NCI-H524 (cell line): ENCODE results near the gene ZNF568.

ENCODE experiments used
- DNase-seq, 2 experiments: peaks; one replicate each; lab custom pipeline; 2025; lab: John Stamatoyannopoulos, UW

The ZNF568 gene

GRCh38 chr19:36915992-36916830 is at the start of gene ZNF568, which contains the start of gene ZNF829:
Gene ZNF568 (plus strand): TSS chr19:36916332. CDS start chr19:36922771, 6,439 bp downstream.
Gene ZNF829 (minus strand): TSS chr19:36916291. CDS start chr19:36915167, 1,124 bp downstream.
- DNase-seq: peak; percentile 89 to 96

- no peak for DNase-seq
These were observed 38.9 kb upstream of the ZNF568 start for GRCh38 chr19:36876993-36877938.

- DNase-seq: no peak
These were observed 24.3 kb upstream of the ZNF568 start for GRCh38 chr19:36891768-36892357.

DNA sequence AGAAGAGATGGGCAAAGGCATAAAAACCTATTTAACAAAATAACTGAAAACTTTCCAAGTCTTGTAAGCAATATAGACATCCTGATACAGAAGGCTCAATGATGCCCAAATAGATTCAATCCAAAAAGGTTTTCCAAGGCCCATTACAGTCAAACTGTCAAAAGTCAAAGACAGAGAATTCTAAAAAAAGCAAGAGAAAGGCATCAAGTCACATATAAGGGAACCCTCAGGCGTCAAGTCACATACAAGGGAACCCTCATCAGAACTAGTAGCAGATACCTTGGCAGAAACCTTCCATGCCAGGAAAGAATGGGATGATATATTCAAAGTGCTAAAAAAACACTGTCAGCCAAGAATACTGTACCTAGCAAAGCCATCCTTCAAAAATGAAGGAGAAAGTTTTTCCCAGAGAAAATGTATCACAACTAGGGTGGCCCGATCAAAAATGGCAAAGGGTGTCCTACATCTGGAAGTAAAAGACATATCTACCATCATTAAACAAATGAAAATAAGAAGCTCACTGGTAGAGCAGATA is 21.2 kb upstream of the ZNF568 start:
- DNase-seq: no peak

DNA sequence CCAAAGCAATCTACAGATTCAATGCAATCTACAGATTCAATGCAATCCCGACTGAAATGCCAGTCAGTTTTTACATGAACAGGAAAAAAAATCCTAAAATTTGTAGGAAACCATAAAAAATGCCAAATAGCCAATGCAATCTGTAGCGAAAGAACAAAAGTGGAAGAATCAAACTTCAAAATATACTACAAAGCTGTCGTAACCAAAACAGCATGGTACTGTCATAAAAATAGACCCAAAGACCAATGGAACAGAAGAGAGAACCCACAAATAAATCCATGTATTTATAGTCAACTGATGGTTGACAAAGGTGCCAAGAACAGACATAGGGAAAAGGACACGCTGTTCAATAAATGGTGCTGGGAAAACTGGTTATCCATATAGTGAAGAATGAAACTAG is 17.7 kb upstream of the ZNF568 start:
- DNase-seq: no peak

- DNase-seq: peak in 1 of 2 experiments; percentile 1
These were observed 859 bp downstream of the ZNF568 start for GRCh38 chr19:36916991-36917390.

DNA sequence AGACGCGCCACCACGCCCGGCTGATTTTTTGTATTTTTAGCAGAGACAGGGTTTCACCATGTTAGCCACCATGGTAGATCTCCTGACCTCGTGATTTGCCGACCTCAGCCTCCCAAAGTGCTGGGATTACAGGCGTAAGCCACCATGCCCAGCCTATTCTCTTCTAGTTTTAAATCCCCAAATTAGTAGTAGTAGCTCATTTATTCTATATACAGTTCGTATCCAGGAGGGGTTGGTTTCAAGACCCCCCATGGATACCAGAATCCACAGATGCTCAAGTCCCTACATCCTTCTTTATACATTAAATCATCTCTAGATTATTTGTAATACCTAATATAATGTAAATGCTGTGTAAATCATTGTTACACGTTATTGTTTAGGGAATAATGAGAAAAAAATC is 2.0 kb downstream of the ZNF568 start:
- no peak for DNase-seq

GRCh38 chr19:36931684-36932083 is 15.6 kb downstream of the ZNF568 start:
- DNase-seq: no peak

DNA sequence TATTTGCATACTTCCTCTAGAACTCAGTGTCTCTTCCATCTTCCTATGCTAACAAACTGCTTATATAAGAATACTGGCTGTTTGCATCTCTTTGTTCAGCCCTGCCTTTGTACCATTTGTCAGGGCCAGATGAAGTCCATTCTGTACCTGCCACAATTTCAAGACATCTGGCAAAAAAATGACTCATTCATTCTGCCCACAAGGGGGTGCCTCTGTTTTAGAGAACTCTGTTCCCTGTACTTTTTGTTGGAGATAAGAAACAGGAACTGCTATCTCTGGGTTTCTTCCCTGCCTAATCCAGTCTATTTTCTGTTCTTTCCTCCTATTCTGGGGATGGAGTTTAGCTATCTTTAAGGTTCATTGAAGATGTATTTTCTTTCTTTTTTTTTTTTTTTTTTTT is 23.0 kb downstream of the ZNF568 start:
- peak in 1 of 2 experiments; percentile 18 for DNase-seq

DNA sequence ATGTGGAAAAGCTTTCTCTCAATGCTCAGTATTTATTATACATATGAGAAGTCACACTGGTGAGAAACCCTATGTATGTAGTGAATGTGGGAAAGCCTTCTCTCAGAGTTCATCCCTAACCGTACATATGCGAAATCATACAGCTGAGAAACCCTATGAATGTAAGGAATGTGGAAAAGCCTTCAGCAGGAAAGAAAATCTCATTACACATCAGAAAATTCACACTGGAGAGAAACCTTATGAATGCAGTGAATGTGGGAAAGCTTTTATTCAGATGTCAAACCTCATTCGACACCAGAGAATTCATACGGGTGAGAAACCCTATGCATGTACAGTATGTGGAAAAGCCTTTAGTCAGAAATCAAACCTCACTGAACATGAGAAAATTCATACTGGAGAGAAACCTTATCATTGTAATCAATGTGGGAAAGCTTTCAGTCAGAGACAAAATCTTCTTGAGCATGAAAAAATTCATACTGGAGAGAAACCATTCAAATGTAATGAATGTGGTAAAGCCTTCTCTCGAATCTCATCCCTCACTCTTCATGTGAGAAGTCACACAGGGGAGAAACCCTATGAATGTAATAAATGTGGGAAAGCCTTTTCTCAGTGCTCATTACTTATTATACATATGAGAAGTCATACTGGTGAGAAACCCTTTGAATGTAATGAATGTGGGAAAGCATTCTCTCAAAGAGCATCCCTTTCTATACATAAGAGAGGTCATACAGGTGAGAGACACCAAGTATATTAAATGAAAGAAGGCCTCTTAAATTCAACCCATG is 34.4 kb downstream of the ZNF568 start:
- DNase-seq: no peak

DNA sequence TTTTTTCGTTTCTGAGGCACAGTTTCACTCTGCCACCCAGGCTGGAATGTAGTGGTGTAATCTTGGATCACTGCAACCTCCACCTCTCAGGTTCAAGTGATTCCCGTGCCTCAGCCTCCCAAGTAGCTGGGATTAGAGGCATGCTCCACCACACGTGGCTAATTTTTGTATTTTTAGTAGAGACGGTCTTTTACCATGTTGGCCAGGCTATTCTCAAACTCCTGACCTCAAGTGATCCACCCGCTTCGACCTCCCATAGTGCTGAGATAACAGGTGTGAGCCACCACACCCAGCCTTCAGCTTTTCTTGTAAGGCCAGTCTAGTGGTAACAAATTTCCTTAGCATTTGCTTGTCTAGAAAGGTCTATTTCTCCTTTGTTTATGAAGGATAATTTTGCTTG is 46.2 kb downstream of the ZNF568 start:
- no peak for DNase-seq

DNA sequence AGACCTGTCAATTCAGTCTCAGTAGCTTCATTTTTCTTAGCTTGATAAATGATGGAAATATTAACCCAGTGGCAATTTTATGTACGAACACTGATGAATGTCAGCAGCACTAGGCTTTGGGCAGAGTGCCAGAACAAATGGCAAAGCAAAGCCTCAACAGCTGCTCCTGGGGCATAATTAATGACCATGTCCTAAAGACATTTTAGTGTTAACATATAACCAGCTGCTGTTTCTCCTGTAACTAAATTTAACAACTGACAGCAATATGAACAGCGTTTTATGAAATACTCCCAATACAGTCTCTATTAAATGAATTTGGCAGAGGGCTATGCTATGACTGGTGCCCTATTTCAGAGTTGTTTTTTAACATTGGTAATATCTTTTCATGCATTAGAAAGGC is 47.1 kb downstream of the ZNF568 start:
- DNase-seq: peak; percentile 79 to 95

DNA sequence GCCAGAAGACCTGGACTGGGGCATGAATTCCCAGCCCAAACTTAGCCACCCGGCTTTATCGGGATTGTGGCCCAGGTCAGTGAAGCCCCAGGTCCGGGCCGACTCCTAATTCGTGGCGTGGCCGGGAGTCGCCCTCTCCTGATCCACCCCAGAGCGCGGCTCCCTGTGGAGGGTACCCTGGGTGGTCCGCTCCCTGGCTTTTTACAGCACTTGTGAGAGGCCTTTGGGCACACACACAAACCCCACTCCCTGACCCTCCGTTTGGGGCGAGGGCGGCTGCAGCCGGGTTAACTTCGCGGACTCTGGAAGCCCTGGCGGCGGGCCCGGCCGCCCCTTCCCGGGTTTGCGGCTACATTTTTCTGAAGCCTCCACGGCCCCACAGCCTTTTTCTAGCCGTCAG is 56.4 kb downstream of the ZNF568 start:
- no peak for DNase-seq

DNA sequence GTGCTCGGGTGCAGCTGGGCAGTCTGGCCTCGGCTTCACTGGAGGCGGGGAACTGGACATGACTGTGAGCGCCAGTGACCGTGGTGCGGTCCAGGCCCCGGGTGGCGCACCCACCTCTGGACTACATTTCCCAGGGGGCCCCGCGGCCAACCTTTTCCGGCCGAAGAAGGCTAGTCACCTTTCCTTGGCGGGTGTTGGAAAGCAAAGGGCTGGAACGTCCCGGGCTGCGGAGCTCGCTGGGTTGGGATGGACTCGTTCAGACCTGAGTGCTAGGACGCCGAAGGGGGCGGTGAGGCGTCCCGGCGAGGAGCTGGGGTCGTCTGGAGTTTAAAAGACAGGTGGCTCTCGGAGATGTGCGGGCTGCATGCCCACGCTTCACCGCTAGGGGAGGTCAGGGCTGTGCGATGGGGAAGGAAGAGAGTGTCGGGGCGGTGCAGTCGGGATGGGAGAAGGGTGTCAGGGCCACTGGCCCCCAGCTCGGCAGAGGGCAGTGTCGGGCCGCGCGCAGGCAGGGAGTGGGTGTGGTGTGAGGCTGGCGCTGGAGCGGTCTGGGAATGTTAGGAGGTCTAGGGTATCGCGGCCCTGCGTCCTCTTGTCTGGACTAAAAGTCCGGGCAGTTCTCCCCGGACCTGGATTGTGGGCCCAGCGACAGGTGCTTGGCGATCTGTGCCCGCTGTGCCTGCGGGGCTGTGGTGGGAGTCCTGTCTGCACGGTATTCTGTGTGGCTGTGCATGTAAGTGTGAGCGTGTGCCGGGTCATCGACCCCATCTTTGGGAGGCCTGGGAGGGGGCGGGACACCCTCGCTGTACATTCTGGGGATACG is 57.1 kb downstream of the ZNF568 start:
- DNase-seq: peak; percentile 83 to 86

- no peak for DNase-seq
These were observed 57.7 kb downstream of the ZNF568 start for GRCh38 chr19:36973844-36974195.

DNA sequence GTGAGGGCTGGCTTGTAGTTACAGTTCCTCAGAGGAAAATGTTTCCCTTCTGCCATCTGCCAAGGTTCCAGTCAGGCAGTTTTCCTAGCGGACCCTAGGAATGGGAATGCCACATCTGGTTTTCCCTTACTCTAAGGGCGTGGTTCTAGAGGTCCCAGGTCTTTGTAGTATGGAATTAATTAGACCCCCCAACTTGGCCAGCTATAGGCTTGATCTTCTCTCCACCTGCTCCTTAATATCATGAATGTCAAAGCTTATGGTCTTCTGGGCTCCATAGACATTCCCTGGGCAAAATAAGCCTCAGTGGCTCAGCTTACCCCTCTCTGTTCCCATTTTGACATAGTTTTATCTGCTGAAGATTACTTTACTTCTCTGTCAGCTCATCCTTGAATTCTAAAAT is 70.0 kb downstream of the ZNF568 start:
- no peak for DNase-seq

DNA sequence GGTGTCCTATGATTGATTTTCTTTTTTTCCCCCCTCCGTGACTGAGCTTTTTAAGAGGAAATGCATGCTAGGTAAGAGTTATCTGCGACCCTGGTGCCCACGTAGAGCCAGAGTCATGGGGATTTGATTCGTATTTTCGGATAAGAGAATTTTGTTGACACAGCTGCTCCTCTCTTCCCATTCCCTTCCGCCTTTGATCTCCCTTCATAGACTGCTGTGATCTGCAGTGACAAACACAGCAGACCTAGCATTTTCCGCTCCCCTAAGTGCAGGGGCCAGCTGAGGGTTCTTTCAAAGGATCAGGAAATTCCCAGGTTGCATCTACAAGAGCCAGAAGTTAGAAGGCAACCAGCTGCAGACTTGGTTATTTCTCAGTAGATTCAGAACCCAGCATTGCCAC is 70.5 kb downstream of the ZNF568 start:
- no peak for DNase-seq

- no peak for DNase-seq
These were observed 71.0 kb downstream of the ZNF568 start for GRCh38 chr19:36987091-36987490.

DNA sequence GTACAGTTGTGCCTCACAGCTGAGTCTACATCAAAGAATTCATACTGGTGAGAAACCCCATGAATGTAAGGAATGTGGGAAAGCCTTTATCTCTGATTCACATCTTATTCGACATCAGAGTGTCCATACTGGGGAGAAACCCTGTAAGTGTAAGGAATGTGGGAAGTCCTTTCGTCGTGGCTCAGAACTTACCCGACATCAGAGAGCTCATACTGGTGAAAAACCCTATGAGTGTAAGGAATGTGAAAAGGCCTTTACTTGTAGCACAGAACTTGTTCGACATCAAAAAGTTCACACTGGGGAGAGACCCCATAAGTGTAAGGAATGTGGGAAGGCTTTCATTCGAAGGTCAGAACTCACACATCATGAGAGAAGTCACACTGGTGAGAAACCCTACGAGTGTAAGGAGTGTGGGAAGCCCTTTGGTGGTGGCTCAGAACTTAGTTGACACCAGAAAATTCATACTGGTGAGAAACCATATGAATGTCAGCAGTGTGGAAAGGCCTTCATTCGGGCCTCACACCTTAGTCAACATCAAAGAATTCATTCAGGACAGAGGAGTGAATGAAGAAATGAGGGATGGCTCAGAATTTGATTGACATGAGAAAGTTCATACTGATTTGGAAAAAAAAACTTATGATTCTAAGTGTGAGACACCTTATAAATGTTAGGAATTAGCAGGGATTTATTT is 81.2 kb downstream of the ZNF568 start:
- DNase-seq: no peak

DNA sequence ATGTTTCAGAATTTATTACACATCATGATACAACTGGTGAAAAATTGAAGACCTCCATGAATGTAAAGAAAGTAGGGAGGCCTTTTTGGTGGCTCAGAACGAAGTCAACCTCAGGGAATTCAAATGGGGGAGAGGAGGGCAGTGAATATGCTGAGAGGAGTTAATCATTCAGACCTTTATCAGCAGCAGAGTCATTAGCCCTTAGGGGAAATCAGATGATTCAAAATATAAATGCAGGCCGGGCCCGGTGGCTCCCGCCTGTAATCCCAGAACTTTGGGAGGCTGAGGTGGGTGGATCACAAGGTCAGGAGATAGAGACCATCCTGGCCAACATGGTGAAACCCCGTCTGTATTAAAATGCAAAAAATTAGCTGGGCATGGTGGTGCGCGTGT is 81.7 kb downstream of the ZNF568 start:
- no peak for DNase-seq
